Psoas muscle (tissue), 8 donors: ENCODE data around the gene FGD3. TPM values are rescaled to one million over a fixed set of nuclear protein-coding genes. Genes with fewer than 3 reads are reported as not detected.

Source experiments
- ATAC-seq, 4 donors: fragments of 200-7000 bp; cut with Tn5 transposase; one replicate each; pipeline ENCODE4 v1.9.1; 2020; ENCODE audit warnings: moderate library complexity in 3 of 4, mild to moderate bottlenecking in 2 of 4
- DNase-seq, 2 donors: peaks; one replicate each; pipeline ENCODE4 v3.0.0-alpha.2; 2020
- H3K27ac ChIP-seq: fragments of 200-600 bp; one replicate; pipeline ENCODE4 v1.8.0; 2022
- H3K27me3 ChIP-seq, 3 donors: fragments of 200-600 bp in 1 of 3; one replicate each; pipeline versions ENCODE4 v1.6.1 to v1.8.0; 2013 to 2022; ENCODE audit warnings: low read length in 2 of 3, mild to moderate bottlenecking in 2 of 3, moderate library complexity in 1 of 3; ENCODE audit not compliant: insufficient read depth in 3 of 3
- H3K36me3 ChIP-seq, 2 donors: fragments of 200-600 bp in 1 of 2; one replicate each; pipeline versions ENCODE4 v1.6.1 to v1.8.0; 2013 to 2022; ENCODE audit warnings: low read depth in 1 of 2, mild to moderate bottlenecking in 1 of 2, moderate library complexity in 1 of 2; ENCODE audit not compliant: insufficient read depth in 1 of 2
- H3K4me1 ChIP-seq: fragments of 200-600 bp; one replicate; pipeline ENCODE4 v1.8.0; 2022
- H3K4me3 ChIP-seq: fragments of 200-600 bp; one replicate; pipeline ENCODE4 v1.8.0; 2022; ENCODE audit warnings: mild to moderate bottlenecking
- H3K9me3 ChIP-seq: fragments of 200-600 bp; one replicate; pipeline ENCODE4 v1.8.0; 2022
- CTCF ChIP-seq: fragments of 200-600 bp; IDR thresholded peaks from one replicate; pipeline ENCODE4 v1.8.0; 2022; ENCODE audit warnings: antibody characterized with exemption
- WGBS, 3 donors: extraction: QIAGEN DNeasy Blood & Tissue Kit; methylation state at CpG; one replicate each; pipeline versions ENCODE4 v1.1.6 to v1.1.7; 2013; 5-methylcytosine and 5-hydroxymethylcytosine counted together
- intact Hi-C, 2 donors: fragments of 100-400 bp; cut with DNase I; formaldehyde crosslinking; loops; one replicate each; pipeline versions ENCODE4 v1.11.0 to v1.14.2; 2022
- polyA plus RNA-seq, 3 donors: library from polyadenylated mRNA; stranded (reverse); fragments of 200-250 nt; gene quantifications; one replicate each; pipeline ENCODE4 v1.2.3, GENCODE V29; 2013
- total RNA-seq, 4 donors: library from RNA; stranded (reverse); fragmentation: NEBNext Ultra II Directional in 2 of 4; extraction: Animal tissue kit (Norgen Biotek cat#: 25700) in 2 of 4; gene quantifications; one replicate each; pipeline versions ENCODE4 v1.2.1 to v1.2.4, GENCODE V29; 2021 to 2023
- donor health status: healthy with polysubstance abuse.
- donor health status: DM: no; HTN: no; CAD: no; lungs with moderate emphysema.
- donor health status: Bipolar disorder and iron deficiency.
- donor health status: healthy.
- donor health status: DM: yes; HTN: yes; CAD: no.
- donor health status: DM: no; HTN: no; CAD: no.
- donor health status: DM: no; HTN: no; CAD: no.
- donor health status: DM: yes; HTN: yes; CAD: no.

Gene FGD3
- total and polyA plus RNA-seq, 7 donors = 0.45 to 2.5 (median 1.2) TPM

GRCh38 chr9:92982130-92982529 lies 34.8 kb downstream of the FGD3 start:
- WGBS, 3 donors = 91 to 94% (median 92%) methylated on average over 2 of the region's 2 CpGs
- no peak for TF ChIP-seq CTCF
- intact Hi-C loops = loop anchor here in 1 of 2 donors (5.0 to 10.0 kb wide), 2 partner anchors 193 to 750 kb away; no protein-coding TSS in a partner anchor
- Histone ChIP-seq H3K27ac (no peak overlapping the region), H3K4me3 (no peak overlapping the region), H3K36me3 (no peaks in the 10 kb centered on the region), H3K4me1 (no peaks in the 10 kb centered on the region), H3K27me3 (no peaks in the 10 kb centered on the region), H3K9me3 (no peaks in the 10 kb centered on the region)
- DNase-seq (no peak), ATAC-seq (no peak)

GRCh38 chr9:92983984-92984589 lies 36.8 kb downstream of the FGD3 start:
- WGBS, 3 donors = 55 to 96% (median 59%) methylated on average over 2 of the region's 2 CpGs
- no peak for TF ChIP-seq CTCF
- intact Hi-C loops = loop anchor here in 1 of 2 donors (5.0 to 10.0 kb wide), 2 partner anchors 191 to 752 kb away; no protein-coding TSS in a partner anchor

GRCh38 chr9:92984976-92985375 lies 37.7 kb downstream of the FGD3 start:
- TF ChIP-seq CTCF = no peak
- ATAC-seq = no peak
- no peaks in the 10 kb centered on the region for H3K9me3 ChIP-seq
- no peaks in the 10 kb centered on the region for H3K36me3 ChIP-seq
- no peaks in the 10 kb centered on the region for H3K27me3 ChIP-seq
- intact Hi-C loops = loop anchor here in 1 of 2 donors (5.0 to 10.0 kb wide), 2 partner anchors 190 to 753 kb away; no protein-coding TSS in a partner anchor
- no peak overlapping the region for H3K4me3 ChIP-seq
- H3K4me1 ChIP-seq = no peaks in the 10 kb centered on the region
- DNase-seq = no peak
- WGBS, 3 donors = 88 to 92% (median 91%) methylated on average over 3 of the region's 3 CpGs
- H3K27ac ChIP-seq = no peak overlapping the region

More at GRCh38 chr9:92983984-92984589, 36.8 kb downstream of the FGD3 start:
- H3K27me3 ChIP-seq = no peaks in the 10 kb centered on the region
- H3K9me3 ChIP-seq = no peaks in the 10 kb centered on the region
- no peaks in the 10 kb centered on the region for H3K4me1 ChIP-seq
- H3K27ac ChIP-seq = no peak overlapping the region
- DNase-seq = no peak
- no peaks in the 10 kb centered on the region for H3K36me3 ChIP-seq
- H3K4me3 ChIP-seq = no peak overlapping the region
- no peak for ATAC-seq

GRCh38 chr9:92986176-92987119 lies 39.1 kb downstream of the FGD3 start:
- intact Hi-C loops = loop anchor here in 1 of 2 donors (10.0 kb wide), 1 partner anchor 188 kb away; no protein-coding TSS in a partner anchor
- no peak for ATAC-seq

More at GRCh38 chr9:92986176-92987119, 39.1 kb downstream of the FGD3 start:
- Histone ChIP-seq H3K27me3 (no peaks in the 10 kb centered on the region), H3K36me3 (no peaks in the 10 kb centered on the region), H3K27ac (no peak overlapping the region), H3K9me3 (no peaks in the 10 kb centered on the region), H3K4me3 (no peak overlapping the region), H3K4me1 (no peaks in the 10 kb centered on the region)
- no peak for DNase-seq
- peak; percentile 35 for TF ChIP-seq CTCF
- WGBS, 3 donors = 75 to 85% (median 81%) methylated on average over 6 of the region's 6 CpGs
